ENCODE data around the gene RETREG1.
"Not testable (repeated sequence)": the region's sequence is repeated elsewhere in the genome, so short reads cannot be mapped to it uniquely, and the experiment has no call there.

RETREG1 gene

DNA sequence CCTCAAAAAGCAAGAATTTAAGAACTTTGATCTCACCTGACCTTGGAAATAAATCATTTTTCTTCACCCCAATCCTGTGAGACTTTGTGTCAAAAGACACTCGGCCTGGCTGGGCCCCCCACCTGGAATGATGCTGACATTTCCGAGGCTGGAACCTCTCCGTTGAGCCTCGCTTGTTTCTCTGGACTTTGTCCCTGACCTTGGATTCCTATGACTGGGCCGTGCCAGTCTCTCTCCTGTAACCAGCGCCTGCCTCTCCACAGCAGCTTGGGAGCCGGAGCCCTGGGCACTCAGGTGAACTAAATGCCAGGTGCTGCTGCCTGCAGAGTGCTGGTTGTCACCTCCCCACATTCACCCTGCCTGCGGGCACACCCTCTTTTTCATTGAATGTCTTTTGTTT is 62.7 kb downstream of the RETREG1 start:
- DNase-seq (ENCODE audit: low read depth), result no peak

GRCh38 chr5:16552666-16553343 is 64.0 kb downstream of the RETREG1 start:
- DNase-seq (ENCODE audit: low read depth), result no peak

DNA sequence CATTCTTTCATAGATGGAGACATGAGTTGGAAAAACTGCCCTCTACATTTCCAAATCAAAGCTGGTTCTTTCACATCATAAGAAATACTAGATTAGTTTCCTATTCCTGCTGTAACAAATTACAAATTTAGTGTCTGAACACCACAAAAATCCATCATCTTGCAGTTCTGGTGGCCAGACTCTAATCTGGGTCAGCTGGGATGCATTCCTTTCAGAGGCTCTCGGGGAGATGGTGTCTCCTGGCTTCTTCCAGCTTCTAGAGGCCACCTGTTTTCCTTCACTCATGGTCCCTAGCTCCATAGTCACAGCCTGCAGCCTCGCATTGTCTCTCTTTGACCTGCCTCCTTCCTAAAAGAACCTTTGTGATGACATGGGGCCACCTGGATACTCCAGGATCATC is 65.2 kb downstream of the RETREG1 start:
- DNase-seq (ENCODE audit: low read depth), result no peak

DNA sequence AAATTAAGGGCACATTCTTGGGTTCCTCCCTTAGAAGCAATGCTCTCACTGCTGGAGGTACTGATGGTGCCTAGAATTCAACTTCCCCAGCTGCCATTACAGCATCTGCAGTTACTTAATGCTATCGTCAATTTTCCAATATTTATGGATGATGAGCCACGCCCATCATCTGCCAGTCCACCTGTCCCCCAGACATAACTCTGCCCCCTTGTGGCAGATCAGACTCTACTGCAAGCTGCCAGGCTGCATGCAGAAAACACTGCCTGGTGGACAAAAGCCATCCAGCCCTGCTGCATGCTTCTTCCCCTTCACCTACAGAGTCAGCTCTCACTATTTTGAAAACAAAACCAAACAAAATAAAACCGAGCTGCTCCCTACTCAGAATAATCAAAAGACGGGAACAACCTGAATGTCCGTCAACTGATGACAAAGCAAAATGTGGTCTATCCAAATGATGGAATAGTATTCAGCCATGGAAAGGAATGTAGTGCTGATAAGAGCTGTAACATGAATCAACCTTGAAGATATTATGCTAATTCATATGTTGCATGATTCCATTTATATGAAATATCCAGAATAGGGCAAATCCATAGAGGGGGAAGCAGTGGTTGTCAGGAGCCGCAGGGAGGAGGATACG is 66.4 kb downstream of the RETREG1 start:
- no peak for DNase-seq (ENCODE audit: low read depth)

DNA sequence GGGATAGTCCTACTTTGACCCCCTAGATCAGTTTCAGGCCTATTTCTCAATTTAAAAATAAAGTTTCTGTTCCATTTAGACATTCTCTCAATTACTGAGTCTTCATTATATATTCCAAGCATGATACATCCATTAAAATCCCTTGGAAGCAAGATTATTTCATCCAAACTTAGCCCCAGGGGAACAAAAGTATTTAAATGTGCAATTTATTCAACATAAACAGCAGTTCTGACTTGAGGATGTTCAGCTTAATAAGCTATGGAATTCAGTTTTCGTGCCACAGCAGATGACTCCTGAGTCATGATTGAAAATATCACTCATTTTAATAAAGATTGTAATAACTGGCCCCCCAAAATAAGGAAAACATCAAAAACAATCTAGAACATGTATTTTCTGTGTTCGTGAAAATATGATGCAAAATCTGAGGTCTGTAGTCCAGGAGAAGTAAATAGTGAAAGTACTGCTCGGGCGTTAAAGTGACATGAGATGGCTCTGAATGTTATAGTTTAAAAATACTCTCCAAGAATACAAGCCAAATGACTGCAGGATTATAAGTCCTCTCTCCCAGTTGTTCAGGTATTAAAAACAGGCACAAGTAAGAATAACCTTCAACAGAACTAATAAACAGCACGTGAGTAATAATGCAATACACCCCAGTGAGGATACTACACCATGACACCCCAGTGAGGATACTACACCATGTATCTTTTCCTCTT is 67.1 kb downstream of the RETREG1 start:
- DNase-seq (ENCODE audit: low read depth), result no peak

DNA sequence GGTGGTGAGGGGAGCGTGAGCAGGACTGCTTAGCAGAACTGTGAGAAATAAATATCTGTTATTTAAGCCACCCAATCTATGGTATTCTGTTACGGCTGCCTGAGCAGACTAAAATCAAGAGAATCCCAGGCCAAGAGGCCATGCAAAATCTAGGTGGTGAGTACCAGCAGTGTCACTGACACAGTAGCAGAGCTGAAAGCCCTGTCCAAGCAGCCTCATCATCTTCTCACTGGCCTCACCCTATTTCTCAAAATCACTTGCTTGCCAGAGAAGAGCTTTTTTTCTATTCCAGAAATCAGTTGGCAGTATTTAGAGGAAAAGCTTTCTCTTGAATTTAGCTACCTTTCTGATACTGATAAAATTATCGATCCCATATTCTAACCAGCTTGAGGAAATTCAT is 68.0 kb downstream of the RETREG1 start:
- no peak for DNase-seq (ENCODE audit: low read depth)

DNA sequence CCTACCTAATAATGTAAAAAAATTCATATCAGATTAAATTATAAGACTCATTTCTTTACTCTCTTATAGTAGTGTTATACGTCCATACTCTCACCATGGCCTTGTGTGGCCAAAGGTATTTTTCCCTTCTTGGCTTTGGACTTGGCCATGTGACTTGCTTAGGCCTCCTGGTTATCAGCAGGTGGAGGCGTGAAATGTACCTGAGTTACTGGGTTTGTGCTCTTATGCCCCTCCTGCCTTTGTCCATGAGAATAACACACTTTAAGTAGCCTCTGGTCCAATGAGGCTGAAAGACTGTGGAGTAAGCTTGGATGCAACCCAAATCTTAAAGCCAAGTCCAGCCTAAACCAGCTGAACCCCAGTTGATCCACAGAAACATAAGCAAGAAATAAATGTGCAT is 68.7 kb downstream of the RETREG1 start:
- DNase-seq (ENCODE audit: low read depth), result no peak

DNA sequence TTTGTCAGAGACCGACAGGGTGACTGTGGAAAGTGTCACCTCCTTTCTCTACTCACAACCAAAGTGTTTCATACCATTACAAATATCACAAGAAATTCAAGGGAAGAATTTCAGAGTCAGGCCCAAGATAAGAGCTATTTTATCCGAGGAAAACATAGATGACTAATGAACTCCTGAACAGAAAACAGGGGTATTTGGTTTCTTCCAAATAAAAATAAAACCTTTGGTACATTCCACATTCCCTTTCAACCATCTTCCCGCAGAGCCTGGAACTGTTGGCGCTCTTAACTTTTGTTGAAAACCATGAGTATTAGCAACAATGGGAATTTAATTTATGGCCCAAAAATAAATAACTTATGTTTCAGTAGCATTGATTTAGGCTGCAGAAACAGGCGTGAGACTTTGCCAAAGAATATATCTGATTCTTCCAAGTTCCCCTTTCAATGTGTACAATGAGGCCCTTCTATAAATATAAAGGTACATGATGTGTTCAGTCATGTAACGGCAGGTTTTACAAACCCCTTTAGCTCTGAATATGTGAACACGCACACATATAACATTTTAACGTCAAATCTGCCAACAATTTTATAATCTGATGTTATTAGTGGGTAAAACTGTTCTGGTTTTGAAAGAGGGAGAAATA is 69.5 kb downstream of the RETREG1 start:
- DNase-seq (ENCODE audit: low read depth), result no peak

DNA sequence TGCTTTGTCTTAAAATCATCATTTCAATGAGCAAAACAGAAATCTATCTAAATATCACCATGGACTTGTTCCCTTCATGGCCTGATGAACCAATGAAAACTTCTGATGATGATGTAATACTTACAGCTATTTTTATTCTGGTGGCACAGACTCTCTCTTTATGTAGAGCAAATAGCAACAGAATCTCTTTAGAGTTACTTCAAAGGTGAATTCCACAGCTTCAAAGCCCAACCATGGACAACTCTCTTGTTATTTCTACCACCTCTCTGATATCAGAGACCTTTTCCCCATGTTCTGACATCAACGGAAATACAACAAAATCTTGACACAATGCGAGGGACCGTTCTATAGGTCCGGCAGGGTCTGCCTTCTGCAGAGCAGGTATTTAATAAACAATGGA is 70.1 kb downstream of the RETREG1 start:
- no peak for DNase-seq (ENCODE audit: low read depth)

GRCh38 chr5:16544607-16545374 is 72.0 kb downstream of the RETREG1 start:
- DNase-seq (ENCODE audit: low read depth), result no peak

- DNase-seq (ENCODE audit: low read depth), result not testable (repeated sequence)
Observed at GRCh38 chr5:16543206-16543605, 73.6 kb downstream of the RETREG1 start.

- DNase-seq (ENCODE audit: low read depth), result no peak
Observed at GRCh38 chr5:16542236-16542635, 74.6 kb downstream of the RETREG1 start.

GRCh38 chr5:16541592-16541991 is 75.2 kb downstream of the RETREG1 start:
- DNase-seq (ENCODE audit: low read depth), result not testable (repeated sequence)

- DNase-seq (ENCODE audit: low read depth), result no peak
Observed at GRCh38 chr5:16540421-16540820, 76.4 kb downstream of the RETREG1 start.

GRCh38 chr5:16539169-16539666 is 77.6 kb downstream of the RETREG1 start:
- DNase-seq (ENCODE audit: low read depth), result no peak

DNA sequence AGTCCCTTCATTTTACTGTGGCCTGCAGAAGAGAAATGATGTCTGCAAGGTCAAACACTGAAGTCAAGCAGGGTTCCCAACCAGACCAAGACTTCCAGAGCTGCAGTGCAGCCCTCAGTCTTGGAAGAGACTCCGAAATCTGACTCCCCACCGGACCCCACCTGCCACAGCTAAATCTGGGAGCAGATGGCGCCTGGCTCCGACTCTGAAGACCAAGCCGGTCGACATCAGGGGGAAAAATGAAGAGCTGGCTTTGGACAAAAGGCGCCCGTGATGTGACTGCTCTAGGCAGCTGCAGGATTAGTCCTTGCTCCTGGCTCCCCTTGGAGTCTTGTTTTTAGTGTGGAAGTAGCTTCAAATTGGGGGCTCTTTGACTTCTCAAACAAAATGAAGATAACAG is 78.8 kb downstream of the RETREG1 start:
- DNase-seq (ENCODE audit: low read depth), result no peak

- DNase-seq (ENCODE audit: low read depth), result no peak
Observed at GRCh38 chr5:16536818-16537217, 80.0 kb downstream of the RETREG1 start.

DNA sequence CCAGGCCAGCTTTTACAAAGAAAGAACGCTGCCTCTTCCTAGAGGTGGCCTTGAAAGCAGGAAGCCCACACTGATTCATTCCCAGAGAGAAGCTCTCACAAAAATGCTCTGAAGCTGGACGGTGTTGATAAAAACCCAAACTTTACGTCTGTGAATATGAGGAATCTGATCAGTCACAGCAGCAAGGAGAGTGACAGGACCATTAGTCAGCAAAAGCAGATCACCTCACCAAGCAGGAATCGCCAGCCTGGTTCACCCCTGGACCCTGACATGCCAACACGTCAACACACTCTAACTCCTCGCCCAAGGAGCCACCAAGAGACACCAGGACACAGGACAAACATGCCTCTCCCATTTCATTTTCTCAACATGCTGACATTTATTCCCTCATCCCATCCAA is 80.6 kb downstream of the RETREG1 start:
- no peak for DNase-seq (ENCODE audit: low read depth)

GRCh38 chr5:16534280-16534679 is 82.5 kb downstream of the RETREG1 start:
- no peak for DNase-seq (ENCODE audit: low read depth)

- DNase-seq (ENCODE audit: low read depth), result no peak
Observed at GRCh38 chr5:16531063-16531648, 85.6 kb downstream of the RETREG1 start.

GRCh38 chr5:16529306-16529705 is 87.5 kb downstream of the RETREG1 start:
- DNase-seq (ENCODE audit: low read depth), result no peak

All from T-helper 22 cell (primary cell).